ENCODE data around the gene CHID1. TPM values are rescaled to one million over a fixed set of nuclear protein-coding genes. Genes with fewer than 3 reads are reported as not detected.

The CHID1 gene
- total RNA-seq, 1 donor from 2014 or later, result 56.6 TPM

- Mint-ChIP-seq H3K36me3 (no peaks in the 10 kb centered on the region), H3K27me3 (ENCODE audit: insufficient read depth, low read depth) (peaks cover 27% of the 10 kb centered on the region), H3K4me3 (peak overlapping the region; percentile 85), H3K9me3 (no peaks in the 10 kb centered on the region), H3K4me1 (peaks cover 31% of the 10 kb centered on the region), H3K27ac (no peak overlapping the region)
- H3K9me3 ChIP-seq (ENCODE audit: low read depth), result no peaks in the 10 kb centered on the region
- H4K20me1 ChIP-seq (ENCODE audit: low read depth), result peaks cover 70% of the 10 kb centered on the region
- peaks cover 45% of the 10 kb centered on the region for H3F3A ChIP-seq (ENCODE audit: low read depth)
- no peak for TF ChIP-seq EZH2phosphoT487 (IDR thresholded peaks at IDR 0.05)
- TF ChIP-seq EZH2 (IDR thresholded peaks at IDR 0.05), result no peak
- no peak for TF ChIP-seq CTCF (IDR thresholded peaks at IDR 0.05)
- peak overlapping the region; percentile 80 for H3K4me2 ChIP-seq
- no peak overlapping the region for H2AFZ ChIP-seq (replicated peaks)
- peak overlapping the region; percentile 87 for H3K4me3 ChIP-seq
- peak; percentile 67 for DNase-seq (ENCODE audit: low spot score)
- H3K4me1 ChIP-seq, result peaks cover 40% of the 10 kb centered on the region
- H3K36me3 ChIP-seq, result no peaks in the 10 kb centered on the region
- no peak overlapping the region for H3K27ac ChIP-seq
- peak overlapping the region; percentile 56 for H3K9ac ChIP-seq
- no peaks in the 10 kb centered on the region for H3K79me2 ChIP-seq (ENCODE audit: low read depth)
- H3K27me3 ChIP-seq, result peaks cover 42% of the 10 kb centered on the region
Measured at GRCh38 chr11:833114-833791, 77.4 kb downstream of the CHID1 start.

DNA sequence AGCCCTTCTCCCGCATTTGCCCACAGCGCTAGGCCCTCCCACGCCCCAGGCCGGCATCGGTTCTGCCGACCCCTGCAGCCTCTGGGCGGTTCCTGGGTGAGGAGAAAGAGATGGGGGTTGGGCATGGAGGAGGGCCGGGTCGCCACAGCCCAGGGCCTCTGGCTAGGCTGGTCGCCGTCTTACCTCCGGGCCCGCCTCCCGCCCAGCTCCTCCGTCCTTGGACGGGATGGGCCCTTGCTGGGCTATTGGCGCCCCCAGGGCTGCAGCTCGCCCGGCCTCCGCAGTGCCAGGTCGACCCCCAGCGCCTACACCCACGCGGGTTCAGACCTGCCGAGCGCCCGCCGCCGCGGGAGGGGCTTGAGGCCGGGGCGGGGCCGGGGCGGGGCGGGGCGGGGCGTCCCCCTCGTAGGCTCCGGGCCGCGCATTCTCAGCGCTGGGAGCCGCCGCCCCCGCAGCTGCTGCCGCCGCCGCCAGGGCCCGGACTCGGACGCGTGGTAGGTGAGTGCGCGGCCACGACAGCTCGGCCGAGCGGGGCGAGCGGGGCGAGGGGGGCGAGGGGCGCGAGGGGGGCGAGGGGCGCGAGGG, 78.0 kb downstream of the CHID1 start, which contains the start of gene CD151:
Gene CD151, plus strand, starts transcription at position 424 of the 585 bp plus-strand sequence. CDS start 3,118 bp downstream, outside the sequence.
- H3K79me2 ChIP-seq (ENCODE audit: low read depth), result no peaks in the 10 kb centered on the region
- no peaks in the 10 kb centered on the region for H3K9me3 Mint-ChIP-seq
- H3K9me3 ChIP-seq (ENCODE audit: low read depth), result no peaks in the 10 kb centered on the region
- H3K27ac ChIP-seq, result no peak within 1 kb of the TSS
- peak within 1 kb of the TSS; percentile 85 for H3K4me3 Mint-ChIP-seq
- peaks cover 49% of the 10 kb centered on the region for H3K27me3 ChIP-seq
- H2AFZ ChIP-seq (replicated peaks), result peak within 1 kb of the TSS; percentile 30
- DNase-seq (ENCODE audit: low spot score), result peak; percentile 87
- H3K9ac ChIP-seq, result peak within 1 kb of the TSS; percentile 56
- H3K4me2 ChIP-seq, result peak within 1 kb of the TSS; percentile 80
- H3K27me3 Mint-ChIP-seq (ENCODE audit: insufficient read depth, low read depth), result peaks cover 32% of the 10 kb centered on the region
- peaks cover 46% of the 10 kb centered on the region for H3F3A ChIP-seq (ENCODE audit: low read depth)
- peaks cover 46% of the 10 kb centered on the region for H3K4me1 ChIP-seq
- H3K27ac Mint-ChIP-seq, result peak within 1 kb of the TSS; percentile 33
- peaks cover 70% of the 10 kb centered on the region for H4K20me1 ChIP-seq (ENCODE audit: low read depth)
- H3K4me3 ChIP-seq, result peak within 1 kb of the TSS; percentile 87
- TF ChIP-seq EZH2phosphoT487 (IDR thresholded peaks at IDR 0.05) (no peak), CTCF (IDR thresholded peaks at IDR 0.05) (no peak), EZH2 (IDR thresholded peaks at IDR 0.05) (no peak)
- H3K36me3 Mint-ChIP-seq, result no peaks in the 10 kb centered on the region
- peaks cover 38% of the 10 kb centered on the region for H3K4me1 Mint-ChIP-seq
- no peaks in the 10 kb centered on the region for H3K36me3 ChIP-seq

DNA sequence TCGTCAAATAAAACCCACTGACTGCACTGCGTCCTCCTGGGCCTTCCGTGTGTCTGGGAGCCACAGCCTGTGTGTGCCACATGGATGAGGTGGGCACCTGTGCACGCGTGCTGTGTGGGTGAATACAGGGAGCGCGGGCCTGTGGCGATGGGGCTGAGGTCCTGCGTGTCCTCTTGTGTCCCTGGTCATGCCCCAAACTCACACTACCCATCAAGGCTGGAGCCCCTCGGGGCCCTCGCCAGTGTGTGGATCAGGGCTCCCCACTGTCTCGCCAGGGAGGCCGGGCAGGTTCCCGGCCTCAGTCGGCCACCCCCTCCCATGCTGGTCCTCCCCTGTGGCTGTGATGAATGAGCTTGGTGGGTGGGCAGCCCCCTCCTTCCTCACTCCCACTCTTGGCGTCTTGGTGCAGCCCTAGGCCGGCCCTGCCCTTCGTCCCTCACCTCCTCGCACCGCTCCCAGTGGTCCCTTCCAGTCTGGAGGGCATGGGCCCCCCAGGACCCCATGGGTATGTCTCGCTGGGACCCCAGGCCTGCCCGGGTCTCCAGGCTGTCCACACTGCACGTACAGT, 78.6 kb downstream of the CHID1 start:
- H3K27me3 ChIP-seq, result peaks cover 55% of the 10 kb centered on the region
- H3K9me3 Mint-ChIP-seq, result no peaks in the 10 kb centered on the region
- no peaks in the 10 kb centered on the region for H3K79me2 ChIP-seq (ENCODE audit: low read depth)
- DNase-seq (ENCODE audit: low spot score), result no peak
- H3F3A ChIP-seq (ENCODE audit: low read depth), result peaks cover 52% of the 10 kb centered on the region
- no peaks in the 10 kb centered on the region for H3K36me3 ChIP-seq
- peak overlapping the region; percentile 30 for H2AFZ ChIP-seq (replicated peaks)
- H3K4me1 Mint-ChIP-seq, result peaks cover 40% of the 10 kb centered on the region
- peaks cover 50% of the 10 kb centered on the region for H3K4me1 ChIP-seq
- no peak overlapping the region for H3K27ac ChIP-seq
- H3K36me3 Mint-ChIP-seq, result no peaks in the 10 kb centered on the region
- peak overlapping the region; percentile 81 for H3K4me3 Mint-ChIP-seq
- H4K20me1 ChIP-seq (ENCODE audit: low read depth), result peaks cover 68% of the 10 kb centered on the region
- H3K9me3 ChIP-seq (ENCODE audit: low read depth), result no peaks in the 10 kb centered on the region
- peak overlapping the region; percentile 87 for H3K4me3 ChIP-seq
- H3K9ac ChIP-seq, result no peak overlapping the region
- H3K27ac Mint-ChIP-seq, result peak overlapping the region; percentile 33
- H3K4me2 ChIP-seq, result peak overlapping the region; percentile 80
- peaks cover 32% of the 10 kb centered on the region for H3K27me3 Mint-ChIP-seq (ENCODE audit: insufficient read depth, low read depth)
- TF ChIP-seq EZH2 (IDR thresholded peaks at IDR 0.05) (no peak), CTCF (IDR thresholded peaks at IDR 0.05) (no peak), EZH2phosphoT487 (IDR thresholded peaks at IDR 0.05) (no peak)
